GM12874 (cell line): ENCODE data around the gene AQP12B.

Source experiments
- TF ChIP-seq, protein P1 (sequence below): IDR thresholded peaks from 2 replicates; pipeline ENCODE4 v1.5.1; 2011; ENCODE audit warnings: low read depth, mild to moderate bottlenecking, control low read depth, low read length, moderate library complexity; ENCODE audit not compliant: insufficient read depth

Gene AQP12B

DNA sequence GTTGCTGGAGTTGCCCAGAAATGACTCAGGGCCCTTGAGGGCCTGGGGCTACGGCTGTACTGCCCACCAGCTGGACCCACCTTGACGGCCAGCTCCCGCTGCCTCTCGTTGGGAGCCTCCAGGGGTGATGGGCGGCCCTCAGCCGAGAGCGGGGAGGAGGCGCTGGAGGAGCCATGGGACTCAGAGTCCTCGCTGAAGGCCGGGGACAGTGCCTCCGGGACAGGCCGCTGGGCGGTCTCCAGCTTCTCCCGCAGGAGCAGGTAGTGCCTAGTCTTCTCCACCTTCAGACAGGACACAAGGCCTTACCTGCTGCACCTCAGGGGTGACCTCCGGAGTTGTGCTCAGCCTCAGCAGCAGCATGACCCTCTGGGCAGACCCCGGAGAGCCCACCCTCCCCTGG, 39.7 kb upstream of the AQP12B start:
- TF ChIP-seq, protein P1, sequence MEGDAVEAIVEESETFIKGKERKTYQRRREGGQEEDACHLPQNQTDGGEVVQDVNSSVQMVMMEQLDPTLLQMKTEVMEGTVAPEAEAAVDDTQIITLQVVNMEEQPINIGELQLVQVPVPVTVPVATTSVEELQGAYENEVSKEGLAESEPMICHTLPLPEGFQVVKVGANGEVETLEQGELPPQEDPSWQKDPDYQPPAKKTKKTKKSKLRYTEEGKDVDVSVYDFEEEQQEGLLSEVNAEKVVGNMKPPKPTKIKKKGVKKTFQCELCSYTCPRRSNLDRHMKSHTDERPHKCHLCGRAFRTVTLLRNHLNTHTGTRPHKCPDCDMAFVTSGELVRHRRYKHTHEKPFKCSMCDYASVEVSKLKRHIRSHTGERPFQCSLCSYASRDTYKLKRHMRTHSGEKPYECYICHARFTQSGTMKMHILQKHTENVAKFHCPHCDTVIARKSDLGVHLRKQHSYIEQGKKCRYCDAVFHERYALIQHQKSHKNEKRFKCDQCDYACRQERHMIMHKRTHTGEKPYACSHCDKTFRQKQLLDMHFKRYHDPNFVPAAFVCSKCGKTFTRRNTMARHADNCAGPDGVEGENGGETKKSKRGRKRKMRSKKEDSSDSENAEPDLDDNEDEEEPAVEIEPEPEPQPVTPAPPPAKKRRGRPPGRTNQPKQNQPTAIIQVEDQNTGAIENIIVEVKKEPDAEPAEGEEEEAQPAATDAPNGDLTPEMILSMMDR: no peak

DNA sequence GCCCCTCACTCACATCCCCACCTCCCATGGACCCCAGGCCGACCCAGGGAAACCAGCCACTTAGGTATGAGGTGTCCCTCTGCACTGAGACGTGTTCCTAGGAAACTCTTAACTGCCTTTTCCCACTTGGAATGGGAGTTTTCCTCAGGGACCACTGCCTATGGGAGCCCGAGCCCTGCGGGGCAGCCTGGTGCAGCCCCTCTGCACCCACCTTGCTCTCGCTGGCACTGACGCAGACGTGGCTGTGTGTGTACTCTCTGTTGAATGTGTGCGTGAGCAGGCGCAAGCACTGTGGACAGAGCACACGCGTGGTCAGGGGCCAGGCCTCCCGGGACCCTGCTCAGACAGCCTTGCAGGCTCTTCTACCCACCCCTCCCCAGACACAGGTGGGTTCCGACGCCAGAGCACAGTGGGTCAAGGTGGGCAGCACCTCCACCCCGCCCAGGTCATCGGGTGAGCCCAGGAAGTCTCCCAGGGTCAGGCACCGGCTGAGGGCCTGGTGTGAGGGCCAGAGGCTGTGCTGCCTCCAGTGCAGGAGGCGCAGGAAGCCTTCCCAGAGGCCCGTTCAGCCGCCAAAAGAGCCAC, 39.0 kb upstream of the AQP12B start:
- TF ChIP-seq, protein P1: no peak

DNA sequence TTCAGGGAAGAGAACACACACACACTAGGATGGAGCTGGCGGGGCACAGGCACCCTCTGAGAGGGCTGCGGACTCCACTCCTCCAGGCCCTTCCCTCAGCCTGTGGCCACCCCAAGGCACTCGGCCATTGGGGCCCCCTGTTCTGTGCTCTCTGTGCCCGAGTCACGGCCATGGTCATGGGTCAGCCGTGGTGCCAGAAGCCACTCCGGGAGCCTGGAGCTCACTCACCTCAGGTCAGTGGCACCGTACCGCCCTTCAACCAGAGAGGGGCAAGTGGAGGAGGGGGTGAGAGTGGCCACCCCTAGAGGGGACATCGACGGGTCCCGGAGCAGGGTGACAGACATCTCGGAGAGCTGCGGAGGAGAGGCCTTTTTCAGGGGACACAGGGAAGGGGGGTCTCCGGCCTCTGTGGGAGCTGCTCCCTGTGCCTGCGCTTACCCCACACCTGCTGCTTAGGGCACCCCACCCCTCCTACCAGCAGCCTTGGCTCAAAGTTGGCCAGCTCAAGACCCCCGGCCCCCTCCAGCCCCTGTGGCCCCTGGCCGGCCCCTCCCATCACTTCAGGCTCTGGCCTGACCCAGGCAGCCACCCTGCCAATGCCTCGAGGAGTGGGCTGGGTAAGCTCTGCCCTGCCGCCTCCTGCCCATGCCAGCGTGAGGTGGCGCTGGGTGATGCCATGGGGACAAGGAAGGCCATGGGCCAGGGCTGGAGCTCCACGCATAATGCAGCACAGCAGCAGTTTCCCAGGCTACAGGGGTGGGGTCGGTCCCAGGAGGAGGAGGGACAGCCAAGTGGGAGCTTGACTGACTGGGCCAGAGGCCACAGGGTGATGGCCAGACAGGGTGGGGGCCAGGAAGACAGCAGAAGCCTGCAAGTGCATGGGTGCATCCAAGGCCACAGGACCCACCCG, 38.3 kb upstream of the AQP12B start:
- TF ChIP-seq, protein P1: no peak

DNA sequence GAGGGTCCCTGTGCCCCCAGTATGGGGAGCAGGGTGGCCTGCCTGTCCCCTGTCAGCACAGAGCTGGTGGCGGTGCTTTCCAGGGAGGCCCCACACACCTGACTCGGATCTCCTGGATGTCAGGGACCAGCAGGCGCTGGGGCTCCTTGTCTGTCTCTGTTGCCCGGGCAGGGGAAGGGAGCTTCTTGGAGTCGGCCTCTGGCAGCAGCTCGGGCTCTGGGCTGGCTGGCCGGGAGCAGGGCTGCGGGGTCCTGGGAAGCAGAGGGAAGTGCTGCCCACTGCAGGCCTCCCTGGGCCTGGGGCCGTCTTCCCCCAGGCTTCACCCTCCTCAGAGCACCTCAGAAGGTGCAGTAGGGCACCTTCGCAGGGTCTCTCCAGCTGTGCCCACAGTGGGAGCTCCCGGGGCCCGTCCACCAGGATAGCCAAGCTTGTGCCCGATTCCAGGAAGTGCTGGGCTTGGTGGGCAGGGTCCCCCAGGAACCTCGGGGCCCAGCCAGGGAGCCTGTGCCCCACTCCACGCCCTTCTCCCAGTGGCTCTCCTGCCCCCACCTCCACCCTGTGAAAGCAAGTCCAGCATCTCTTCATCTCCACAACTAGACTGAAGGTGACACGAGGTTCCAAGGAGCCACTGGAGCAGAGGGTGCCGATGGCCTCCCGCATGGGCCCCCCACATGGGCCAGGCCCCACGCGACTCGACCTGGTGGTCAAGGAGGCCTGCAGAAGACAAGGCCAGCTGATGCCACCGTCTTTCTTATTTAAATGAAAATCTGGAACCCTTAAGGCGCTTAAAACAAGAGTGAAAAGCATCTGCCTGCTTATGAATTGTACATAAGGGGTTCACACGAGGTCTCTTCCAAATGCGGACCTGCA, 37.2 kb upstream of the AQP12B start:
- TF ChIP-seq, protein P1: no peak

DNA sequence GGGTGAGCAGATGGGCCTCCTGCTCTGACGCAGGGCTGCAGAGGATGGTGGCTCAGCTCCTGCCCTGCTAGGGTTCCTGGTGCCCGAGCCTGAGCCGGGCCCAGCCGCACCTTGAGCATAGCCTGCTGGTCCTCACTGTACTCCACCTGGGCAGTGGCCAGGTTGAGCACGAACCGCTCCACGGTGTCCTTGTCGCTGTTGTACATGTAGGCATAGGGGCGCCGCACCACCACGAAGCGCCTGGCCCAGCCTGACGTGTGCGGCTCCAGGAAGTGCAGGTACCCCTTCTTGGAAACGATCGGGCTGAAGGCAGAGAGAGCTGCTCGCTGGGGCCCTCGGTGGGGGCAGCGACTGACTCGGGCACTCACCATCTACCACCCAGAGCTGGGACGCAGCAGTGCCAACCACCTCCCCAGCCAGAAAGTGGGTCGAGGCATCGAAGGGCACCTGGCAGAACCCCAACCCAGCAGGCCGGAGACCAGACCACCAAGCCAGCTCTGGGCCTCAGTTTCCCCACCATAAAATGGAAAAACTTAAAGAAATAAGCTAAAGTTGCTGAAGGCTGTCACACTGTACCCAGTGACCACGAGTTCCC, 36.3 kb upstream of the AQP12B start:
- TF ChIP-seq, protein P1: no peak

DNA sequence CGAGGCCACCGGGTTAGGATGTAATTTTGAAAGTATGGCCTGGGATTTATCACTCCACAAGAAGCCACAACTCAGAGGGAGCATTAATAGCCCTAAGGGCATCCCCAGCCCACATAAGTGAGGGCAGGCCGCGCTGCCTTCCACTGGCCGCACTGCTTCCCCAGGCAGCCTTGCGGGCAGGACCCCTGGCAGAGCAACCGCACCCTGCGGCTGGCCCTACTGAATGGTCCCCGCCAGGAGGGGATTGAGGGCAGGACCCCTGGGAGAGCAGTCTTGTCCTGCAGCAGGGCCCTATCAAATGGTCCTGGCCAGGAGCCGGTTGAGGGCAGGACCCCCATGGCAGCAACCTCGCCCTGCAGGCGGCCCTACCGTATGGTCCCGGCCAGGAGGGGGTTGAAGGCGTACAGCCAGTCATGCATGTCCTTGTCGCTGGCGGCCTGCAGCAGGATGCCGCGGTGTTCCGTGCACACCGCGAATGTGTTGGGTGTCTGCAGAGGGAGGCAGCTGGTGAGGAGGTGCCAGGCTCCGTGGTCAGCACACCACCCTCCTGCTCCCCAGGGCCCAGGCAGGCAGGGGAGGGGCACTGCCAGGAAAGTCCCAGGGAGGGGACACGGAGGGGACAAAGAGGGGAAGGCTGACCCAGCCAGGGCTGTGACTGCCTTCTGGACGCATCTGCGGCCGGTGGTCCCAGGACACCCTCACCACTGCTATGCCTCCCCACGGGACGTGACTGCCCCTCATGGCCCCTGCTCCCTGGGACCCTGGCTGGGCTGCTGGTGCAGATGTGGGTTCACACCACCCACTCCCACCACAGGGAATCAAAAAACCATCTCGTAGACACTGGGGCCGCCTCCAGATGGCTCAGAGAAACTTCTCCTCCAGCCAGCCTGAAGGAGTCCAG, 35.2 kb upstream of the AQP12B start:
- TF ChIP-seq, protein P1: no peak
